Measurements from ENCODE around the gene SNAP47.

The SNAP47 gene

DNA sequence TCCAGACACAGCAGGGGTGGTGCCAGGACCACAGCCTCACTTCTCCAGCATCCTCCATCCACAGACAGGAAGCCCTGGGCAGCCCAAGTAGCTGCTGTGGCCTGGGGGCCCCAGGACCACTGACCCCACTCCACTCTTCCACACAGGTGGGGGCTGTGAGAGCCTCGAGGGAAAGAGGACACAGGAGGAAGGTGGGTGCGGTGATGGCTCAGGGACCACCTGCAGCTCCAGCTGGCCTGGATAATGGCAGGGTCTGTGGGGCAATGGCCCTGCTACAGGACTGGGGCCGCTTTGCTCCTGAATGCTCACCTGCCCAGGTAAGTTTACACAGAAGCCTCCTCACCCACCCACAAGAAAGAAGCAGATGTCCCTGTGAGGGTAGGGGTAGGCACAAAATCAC is 61.9 kb downstream of the SNAP47 start:
- H3K9ac ChIP-seq: no peak overlapping the region
- TF ChIP-seq, protein P1, sequence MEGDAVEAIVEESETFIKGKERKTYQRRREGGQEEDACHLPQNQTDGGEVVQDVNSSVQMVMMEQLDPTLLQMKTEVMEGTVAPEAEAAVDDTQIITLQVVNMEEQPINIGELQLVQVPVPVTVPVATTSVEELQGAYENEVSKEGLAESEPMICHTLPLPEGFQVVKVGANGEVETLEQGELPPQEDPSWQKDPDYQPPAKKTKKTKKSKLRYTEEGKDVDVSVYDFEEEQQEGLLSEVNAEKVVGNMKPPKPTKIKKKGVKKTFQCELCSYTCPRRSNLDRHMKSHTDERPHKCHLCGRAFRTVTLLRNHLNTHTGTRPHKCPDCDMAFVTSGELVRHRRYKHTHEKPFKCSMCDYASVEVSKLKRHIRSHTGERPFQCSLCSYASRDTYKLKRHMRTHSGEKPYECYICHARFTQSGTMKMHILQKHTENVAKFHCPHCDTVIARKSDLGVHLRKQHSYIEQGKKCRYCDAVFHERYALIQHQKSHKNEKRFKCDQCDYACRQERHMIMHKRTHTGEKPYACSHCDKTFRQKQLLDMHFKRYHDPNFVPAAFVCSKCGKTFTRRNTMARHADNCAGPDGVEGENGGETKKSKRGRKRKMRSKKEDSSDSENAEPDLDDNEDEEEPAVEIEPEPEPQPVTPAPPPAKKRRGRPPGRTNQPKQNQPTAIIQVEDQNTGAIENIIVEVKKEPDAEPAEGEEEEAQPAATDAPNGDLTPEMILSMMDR (conservative IDR thresholded peaks at IDR 0.05; ENCODE audit: low read depth, low read length): no peak
- H3K27ac ChIP-seq: no peak overlapping the region
- H3K36me3 ChIP-seq (ENCODE audit: insufficient read depth): no peaks in the 10 kb centered on the region
- H3K79me2 ChIP-seq (ENCODE audit: insufficient read depth, low read depth): no peaks in the 10 kb centered on the region
- H4K20me1 ChIP-seq (ENCODE audit: insufficient read depth): no peaks in the 10 kb centered on the region
- no peaks in the 10 kb centered on the region for H3K4me1 ChIP-seq (ENCODE audit: low read depth, poor library complexity, severe bottlenecking)
- no peak overlapping the region for H2AFZ ChIP-seq (ENCODE audit: low read depth)
- H3K4me2 ChIP-seq: no peak overlapping the region
- H3K27me3 ChIP-seq (ENCODE audit: insufficient read depth, low read depth): no peaks in the 10 kb centered on the region
- no peak overlapping the region for H3K4me3 ChIP-seq (IDR thresholded peaks at IDR 0.05; ENCODE audit: insufficient read depth, low read depth, low read length)

DNA sequence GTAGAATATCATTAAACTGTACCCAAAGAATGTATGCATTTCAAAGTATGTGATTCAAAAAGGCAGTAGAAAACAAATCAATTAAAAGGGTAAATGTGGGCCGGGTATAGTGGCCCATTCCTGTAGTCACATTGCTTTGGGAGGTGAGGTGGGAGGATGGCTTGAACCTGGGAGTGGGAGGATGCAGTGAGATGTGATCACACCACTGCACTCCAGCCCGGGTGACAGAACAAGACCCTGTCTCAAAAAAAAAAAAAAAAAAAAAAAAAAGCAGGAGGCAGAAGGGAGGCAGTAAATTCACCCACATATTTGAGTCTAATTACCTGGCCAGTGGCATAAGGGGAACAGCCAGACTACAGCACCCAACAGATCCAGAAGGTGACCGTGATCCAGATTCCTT is 62.4 kb downstream of the SNAP47 start:
- no peak overlapping the region for H2AFZ ChIP-seq (ENCODE audit: low read depth)
- no peak overlapping the region for H3K4me3 ChIP-seq (IDR thresholded peaks at IDR 0.05; ENCODE audit: insufficient read depth, low read depth, low read length)
- no peak overlapping the region for H3K4me2 ChIP-seq
- H3K27ac ChIP-seq: no peak overlapping the region
- H3K27me3 ChIP-seq (ENCODE audit: insufficient read depth, low read depth): no peaks in the 10 kb centered on the region
- no peaks in the 10 kb centered on the region for H3K79me2 ChIP-seq (ENCODE audit: insufficient read depth, low read depth)
- H3K36me3 ChIP-seq (ENCODE audit: insufficient read depth): no peaks in the 10 kb centered on the region
- TF ChIP-seq, protein P1 (conservative IDR thresholded peaks at IDR 0.05; ENCODE audit: low read depth, low read length): no peak
- no peak overlapping the region for H3K9ac ChIP-seq
- no peaks in the 10 kb centered on the region for H3K4me1 ChIP-seq (ENCODE audit: low read depth, poor library complexity, severe bottlenecking)
- H4K20me1 ChIP-seq (ENCODE audit: insufficient read depth): no peaks in the 10 kb centered on the region

DNA sequence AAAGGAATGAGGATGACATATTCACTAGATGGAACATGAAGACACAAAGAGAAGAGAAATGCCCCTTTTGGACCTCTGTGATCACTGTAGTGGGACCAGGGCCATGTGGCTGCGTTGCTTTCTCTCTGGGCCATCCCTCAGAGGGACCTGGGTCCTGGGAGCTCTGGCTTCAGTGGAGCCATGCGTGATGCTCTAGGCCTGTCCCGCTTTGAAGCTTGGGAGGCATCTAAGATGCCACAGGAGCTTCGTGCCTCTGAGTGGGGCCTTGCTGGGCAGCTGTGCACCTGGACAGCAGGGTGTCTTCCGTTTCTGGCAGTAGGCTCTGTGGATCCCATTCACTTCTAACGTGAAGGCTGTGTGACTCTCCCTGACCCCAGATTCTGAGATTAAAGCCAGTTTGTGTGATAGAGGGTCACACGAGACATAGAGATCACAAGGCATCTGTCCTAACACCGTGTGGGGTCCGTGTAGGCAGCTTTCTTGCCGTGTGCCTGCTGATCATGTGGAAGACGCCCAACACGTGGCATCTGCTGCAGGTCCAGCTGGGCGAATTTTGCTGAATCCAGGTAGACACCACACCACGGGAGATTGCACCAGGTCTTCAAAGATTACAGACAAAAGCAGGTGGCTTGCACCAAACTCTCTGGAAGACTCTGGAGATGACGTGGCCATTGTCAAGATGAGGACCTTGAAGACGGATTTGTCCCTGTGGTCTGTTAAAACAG is 63.0 kb downstream of the SNAP47 start:
- no peaks in the 10 kb centered on the region for H4K20me1 ChIP-seq (ENCODE audit: insufficient read depth)
- H3K4me1 ChIP-seq (ENCODE audit: low read depth, poor library complexity, severe bottlenecking): no peaks in the 10 kb centered on the region
- no peak overlapping the region for H3K4me2 ChIP-seq
- H3K27ac ChIP-seq: no peak overlapping the region
- no peaks in the 10 kb centered on the region for H3K27me3 ChIP-seq (ENCODE audit: insufficient read depth, low read depth)
- H3K4me3 ChIP-seq (IDR thresholded peaks at IDR 0.05; ENCODE audit: insufficient read depth, low read depth, low read length): no peak overlapping the region
- no peak overlapping the region for H2AFZ ChIP-seq (ENCODE audit: low read depth)
- TF ChIP-seq, protein P1 (conservative IDR thresholded peaks at IDR 0.05; ENCODE audit: low read depth, low read length): no peak
- H3K79me2 ChIP-seq (ENCODE audit: insufficient read depth, low read depth): no peaks in the 10 kb centered on the region
- H3K9ac ChIP-seq: no peak overlapping the region
- H3K36me3 ChIP-seq (ENCODE audit: insufficient read depth): no peaks in the 10 kb centered on the region

DNA sequence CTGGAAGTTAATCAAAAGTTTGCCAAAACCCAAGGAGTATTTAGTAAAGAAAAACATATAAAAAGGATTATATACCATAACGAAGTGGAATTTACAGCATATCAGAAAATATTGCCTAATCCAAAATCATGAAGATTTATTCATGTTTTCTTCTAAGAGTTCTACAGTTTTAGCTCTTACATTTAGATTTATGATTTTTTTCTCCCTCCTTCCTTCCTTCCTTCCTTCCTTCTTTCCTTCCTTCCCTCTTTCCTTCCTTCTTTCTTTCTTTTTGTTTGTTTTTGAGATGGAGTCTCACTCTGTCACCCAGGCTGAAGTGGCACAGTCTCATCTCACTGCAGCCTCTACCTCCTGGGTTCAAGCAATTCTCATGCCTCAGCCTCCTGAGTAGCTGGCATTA is 64.5 kb downstream of the SNAP47 start:
- no peaks in the 10 kb centered on the region for H4K20me1 ChIP-seq (ENCODE audit: insufficient read depth)
- H3K36me3 ChIP-seq (ENCODE audit: insufficient read depth): no peaks in the 10 kb centered on the region
- H3K79me2 ChIP-seq (ENCODE audit: insufficient read depth, low read depth): no peaks in the 10 kb centered on the region
- H3K27ac ChIP-seq: no peak overlapping the region
- H3K4me2 ChIP-seq: no peak overlapping the region
- no peaks in the 10 kb centered on the region for H3K27me3 ChIP-seq (ENCODE audit: insufficient read depth, low read depth)
- no peak overlapping the region for H2AFZ ChIP-seq (ENCODE audit: low read depth)
- no peak overlapping the region for H3K4me3 ChIP-seq (IDR thresholded peaks at IDR 0.05; ENCODE audit: insufficient read depth, low read depth, low read length)
- TF ChIP-seq, protein P1 (conservative IDR thresholded peaks at IDR 0.05; ENCODE audit: low read depth, low read length): no peak
- H3K4me1 ChIP-seq (ENCODE audit: low read depth, poor library complexity, severe bottlenecking): no peaks in the 10 kb centered on the region
- no peak overlapping the region for H3K9ac ChIP-seq
